ENCODE results near the gene LOXL3.
"Not testable (repeated sequence)": the region's sequence is repeated elsewhere in the genome, so short reads cannot be mapped to it uniquely, and the experiment has no call there.

The LOXL3 gene

GRCh38 chr2:74572178-74572925 lies 18.6 kb upstream of the LOXL3 start:
- no peak for DNase-seq

- no peak for DNase-seq
Measured at GRCh38 chr2:74571058-74571457, 17.3 kb upstream of the LOXL3 start.

GRCh38 chr2:74569686-74570085 lies 15.9 kb upstream of the LOXL3 start:
- DNase-seq = no peak

GRCh38 chr2:74567881-74568280 lies 14.1 kb upstream of the LOXL3 start:
- no peak for DNase-seq

GRCh38 chr2:74566754-74567085 lies 13.0 kb upstream of the LOXL3 start:
- DNase-seq = no peak

GRCh38 chr2:74566076-74566753 lies 12.5 kb upstream of the LOXL3 start:
- no peak for DNase-seq

- DNase-seq = no peak
Measured at GRCh38 chr2:74564222-74564621, 10.5 kb upstream of the LOXL3 start.

- DNase-seq = no peak
Measured at GRCh38 chr2:74562126-74562775, 8.5 kb upstream of the LOXL3 start.

GRCh38 chr2:74561022-74561421 lies 7.3 kb upstream of the LOXL3 start:
- DNase-seq = not testable (repeated sequence)

- DNase-seq = no peak
Measured at GRCh38 chr2:74560591-74560990, 6.8 kb upstream of the LOXL3 start.

- DNase-seq = no peak
Measured at GRCh38 chr2:74559912-74560311, 6.2 kb upstream of the LOXL3 start.

GRCh38 chr2:74558284-74559230 lies 4.8 kb upstream of the LOXL3 start:
- no peak for DNase-seq

- no peak for DNase-seq
Measured at GRCh38 chr2:74556831-74557370, 3.2 kb upstream of the LOXL3 start.

- DNase-seq = no peak
Measured at GRCh38 chr2:74556159-74556558, 2.4 kb upstream of the LOXL3 start.

GRCh38 chr2:74555610-74556103 lies 1.9 kb upstream of the LOXL3 start:
- DNase-seq = no peak

- peak; percentile 39 for DNase-seq
Measured at GRCh38 chr2:74554820-74555531, 1.2 kb upstream of the LOXL3 start.

GRCh38 chr2:74552914-74553811 lies 579 bp downstream of the LOXL3 start:
- no peak for DNase-seq

GRCh38 chr2:74551942-74552913 lies 1.5 kb downstream of the LOXL3 start:
- no peak for DNase-seq

- DNase-seq = no peak
Measured at GRCh38 chr2:74551530-74551929, 2.2 kb downstream of the LOXL3 start.

- no peak for DNase-seq
Measured at GRCh38 chr2:74550231-74550630, 3.5 kb downstream of the LOXL3 start.
